ENCODE data around the gene CAMK1.

GRCh38 chr3:9809615-9810432, 40.1 kb upstream of the CAMK1 start, which contains the start of gene TTLL3:
- no peak for TF ChIP-seq CTCF (optimal IDR thresholded peaks at IDR 0.05 in 1 of 3, IDR thresholded peaks at IDR 0.05 in 1 of 3, conservative IDR thresholded peaks at IDR 0.05 in 1 of 3; ENCODE audit: extremely low read depth in 1 of 3, insufficient read depth in 2 of 3, low read length in 3 of 3)
- TF ChIP-seq EZH2 (IDR thresholded peaks at IDR 0.05; ENCODE audit: low read length), result no peak
